Measurements from ENCODE around the gene HRC. TPM values are rescaled to one million over a fixed set of nuclear protein-coding genes. Genes with fewer than 3 reads are reported as not detected.
A peak's percentile ranks its signal among the peaks of the same experiment; 100 is the strongest.
"Not testable (repeated sequence)": the region's sequence is repeated elsewhere in the genome, so short reads cannot be mapped to it uniquely, and the experiment has no call there.

The HRC gene
- total and polyA plus RNA-seq, 4 experiments from 2014 or later: not detected

GRCh38 chr19:49150944-49151243 is 4.3 kb downstream of the HRC start:
- POLR2A ChIA-PET (ENCODE audit: partially characterized antibody): interaction anchor here (1.4 to 3.3 kb wide), 3 partner anchors 18 to 53 kb away, joined by 4 to 9 read pairs (median 5); no protein-coding TSS in a partner anchor

DNA sequence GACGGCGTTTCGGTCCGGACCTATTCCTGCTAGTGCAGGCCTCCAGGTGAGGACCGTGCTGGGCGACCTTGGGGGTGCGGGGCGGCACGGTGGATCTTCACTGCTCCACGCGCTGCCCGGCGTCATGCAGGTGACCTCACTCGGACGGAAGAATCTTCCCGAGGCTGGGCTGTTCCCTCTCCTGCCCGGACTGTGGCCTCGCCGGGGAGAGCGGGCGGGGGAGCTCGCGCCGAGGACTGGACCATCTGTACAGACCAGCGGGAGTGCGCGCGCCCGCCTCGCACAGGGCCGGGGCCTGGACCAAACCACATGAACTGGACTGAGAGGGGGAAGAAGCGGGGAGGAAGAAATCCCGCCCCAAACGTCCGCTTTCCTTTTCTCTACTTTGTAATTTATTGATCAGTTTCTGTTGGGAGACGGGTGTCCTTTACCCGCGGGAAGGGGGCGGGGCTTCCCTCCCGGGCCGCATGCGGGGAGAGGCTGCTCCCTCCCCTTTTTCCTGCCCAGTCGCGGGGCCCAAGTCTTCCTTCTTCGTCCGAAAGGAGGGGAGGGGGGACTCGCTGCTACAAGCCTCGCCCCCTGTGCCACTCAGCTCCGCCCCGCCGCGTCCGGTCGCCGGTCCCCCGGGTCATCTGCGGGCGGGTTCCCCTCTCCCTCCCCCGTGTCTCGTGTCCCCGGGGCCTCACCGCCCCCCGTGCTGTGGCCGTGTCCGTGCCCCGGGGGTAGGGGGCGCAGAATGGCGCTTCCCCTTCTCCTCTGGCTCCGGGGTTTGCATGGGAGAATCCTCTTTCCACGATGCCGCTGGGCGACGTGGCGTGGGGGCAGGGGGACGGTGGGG is 4.9 kb downstream of the HRC start:
- Mint-ChIP-seq H3K36me3 (no peaks in the 10 kb centered on the region), H3K27me3 (peaks cover 44 to 60% of the 10 kb centered on the region in 2 donors), H3K4me1 (peaks cover 14 to 63% (median 26%) of the 10 kb centered on the region in 4 donors), H3K4me3 (peak overlapping the region; percentile 69 to 85 (median 76)), H3K27ac (peak overlapping the region in 2 of 7 donors; percentile 41 to 68), H3K9me3 (peaks cover 0 to 4% (median 0%) of the 10 kb centered on the region in 8 donors)
- Histone ChIP-seq H3K27me3 (ENCODE audit: insufficient read depth, low read length) (peaks cover 36% of the 10 kb centered on the region), H3K9me3 (ENCODE audit: control insufficient read depth in 1 of 2, low read length in 2 of 2) (no peaks in the 10 kb centered on the region), H3K36me3 (ENCODE audit: insufficient read depth, low read length) (no peaks in the 10 kb centered on the region), H3K4me3 (ENCODE audit: low read length in 2 of 2) (peak overlapping the region in 1 of 2 donors; percentile 42), H3K4me1 (ENCODE audit: insufficient read depth, low read length) (peaks cover 46% of the 10 kb centered on the region), H3K27ac (ENCODE audit: low read depth, low read length) (no peak overlapping the region)
- ChIA-PET CTCF (ENCODE audit: partially characterized antibody) (interaction anchor here (0.9 to 7.1 kb wide), 3 partner anchors 44 to 53 kb away, joined by 4 to 83 read pairs (median 4); no protein-coding TSS in a partner anchor), POLR2A (ENCODE audit: partially characterized antibody) (interaction anchor here (1.4 to 3.3 kb wide), 3 partner anchors 17 to 53 kb away, joined by 4 to 9 read pairs (median 5); no protein-coding TSS in a partner anchor)
- intact Hi-C loops (cut with micrococcal nuclease): no loop called here
- peak in 1 of 5 donors; percentile 51 for DNase-seq

More at GRCh38 chr19:49150944-49151243, 4.3 kb downstream of the HRC start:
- Mint-ChIP-seq H3K36me3 (no peaks in the 10 kb centered on the region), H3K9me3 (peaks cover 0 to 4% (median 0%) of the 10 kb centered on the region in 8 donors), H3K4me1 (peaks cover 12 to 59% (median 22%) of the 10 kb centered on the region in 4 donors), H3K27me3 (peaks cover 42 to 60% of the 10 kb centered on the region in 2 donors), H3K4me3 (peak overlapping the region in 6 of 8 donors; percentile 23 to 77 (median 74)), H3K27ac (no peak overlapping the region)
- intact Hi-C loops (cut with micrococcal nuclease): no loop called here
- Histone ChIP-seq H3K9me3 (ENCODE audit: control insufficient read depth in 1 of 2, low read length in 2 of 2) (no peaks in the 10 kb centered on the region), H3K36me3 (ENCODE audit: insufficient read depth, low read length) (no peaks in the 10 kb centered on the region), H3K4me3 (ENCODE audit: low read length in 2 of 2) (peak overlapping the region in 1 of 2 donors; percentile 42), H3K4me1 (ENCODE audit: insufficient read depth, low read length) (peaks cover 40% of the 10 kb centered on the region), H3K27ac (ENCODE audit: low read depth, low read length) (no peak overlapping the region), H3K27me3 (ENCODE audit: insufficient read depth, low read length) (peaks cover 32% of the 10 kb centered on the region)
- CTCF ChIA-PET (ENCODE audit: partially characterized antibody): interaction anchor here (0.6 to 1.2 kb wide), 4 partner anchors 37 to 153 kb away, joined by 3 to 4 read pairs (median 4); partner anchors contain the start of gene LIN7B
- DNase-seq: peak in 1 of 5 donors; percentile 37

GRCh38 chr19:49149652-49150105 is 5.5 kb downstream of the HRC start:
- Histone ChIP-seq H3K4me3 (ENCODE audit: low read length in 2 of 2) (peak overlapping the region in 1 of 2 donors; percentile 42), H3K4me1 (ENCODE audit: insufficient read depth, low read length) (peaks cover 46% of the 10 kb centered on the region), H3K9me3 (ENCODE audit: control insufficient read depth in 1 of 2, low read length in 2 of 2) (no peaks in the 10 kb centered on the region), H3K27me3 (ENCODE audit: insufficient read depth, low read length) (peaks cover 39% of the 10 kb centered on the region), H3K27ac (ENCODE audit: low read depth, low read length) (no peak overlapping the region), H3K36me3 (ENCODE audit: insufficient read depth, low read length) (no peaks in the 10 kb centered on the region)
- peaks cover 42 to 59% of the 10 kb centered on the region in 2 donors for H3K27me3 Mint-ChIP-seq
- peaks cover 14 to 62% (median 26%) of the 10 kb centered on the region in 4 donors for H3K4me1 Mint-ChIP-seq
- CTCF ChIA-PET (ENCODE audit: partially characterized antibody): interaction anchor here (0.7 to 7.1 kb wide), 4 partner anchors 44 to 152 kb away, joined by 4 to 83 read pairs (median 5); no protein-coding TSS in a partner anchor
- POLR2A ChIA-PET (ENCODE audit: partially characterized antibody): interaction anchor here (1.4 to 3.3 kb wide), 3 partner anchors 17 to 52 kb away, joined by 4 to 9 read pairs (median 5); no protein-coding TSS in a partner anchor
- H3K4me3 Mint-ChIP-seq: peak overlapping the region; percentile 69 to 85 (median 76)
- peak overlapping the region in 2 of 7 donors; percentile 41 to 68 for H3K27ac Mint-ChIP-seq
- intact Hi-C loops (cut with micrococcal nuclease): no loop called here
- DNase-seq: no peak
- H3K36me3 Mint-ChIP-seq: no peaks in the 10 kb centered on the region
- peaks cover 0 to 4% (median 0%) of the 10 kb centered on the region in 8 donors for H3K9me3 Mint-ChIP-seq

DNA sequence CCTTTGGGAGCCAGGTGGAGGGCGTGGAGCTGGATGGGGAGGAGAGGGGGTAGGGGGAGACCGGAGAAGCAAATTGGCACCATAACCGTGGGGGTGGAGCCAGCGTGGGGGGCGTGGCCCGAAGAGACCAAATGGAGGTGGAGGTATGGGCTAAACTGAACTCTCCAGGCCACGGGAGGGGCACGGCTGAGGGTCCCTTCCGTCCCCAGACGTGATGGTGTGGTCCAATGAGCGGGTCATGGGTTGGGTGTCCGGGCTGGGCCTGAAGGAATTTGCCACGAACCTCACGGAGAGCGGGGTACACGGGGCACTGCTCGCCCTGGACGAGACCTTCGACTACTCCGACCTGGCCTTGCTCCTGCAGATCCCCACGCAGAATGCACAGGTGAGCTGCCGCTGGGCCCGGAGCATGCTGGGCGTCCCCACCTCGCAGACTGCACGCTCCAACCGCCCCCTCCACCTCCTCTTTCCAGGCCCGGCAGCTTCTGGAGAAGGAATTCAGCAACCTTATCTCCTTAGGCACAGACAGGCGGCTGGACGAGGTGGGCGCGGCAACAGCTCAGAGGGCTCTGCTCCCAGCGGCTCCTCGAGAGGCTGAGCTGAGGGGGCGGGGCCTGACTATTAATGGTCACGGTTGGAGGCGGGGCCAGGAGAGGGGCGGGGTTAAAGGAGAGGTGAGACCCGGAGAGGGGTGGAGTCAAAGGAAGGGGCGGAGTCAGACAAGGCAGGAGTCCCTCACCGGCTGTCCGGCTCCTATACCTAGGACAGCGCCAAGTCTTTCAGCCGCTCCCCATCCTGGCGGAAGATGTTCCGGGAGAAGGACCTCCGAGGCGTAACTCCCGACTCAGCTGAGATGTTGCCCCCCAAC is 6.2 kb downstream of the HRC start:
- POLR2A ChIA-PET (ENCODE audit: partially characterized antibody): interaction anchor here (3.3 kb wide), 1 partner anchor 32 kb away, joined by 9 read pairs; no protein-coding TSS in a partner anchor
- peak overlapping the region in 1 of 7 donors; percentile 71 for H3K27ac Mint-ChIP-seq

GRCh38 chr19:49148044-49148682 is 7.0 kb downstream of the HRC start:
- intact Hi-C loops (cut with micrococcal nuclease): no loop called here
- H3K4me1 ChIP-seq (ENCODE audit: insufficient read depth, low read length): peaks cover 46% of the 10 kb centered on the region
- no peaks in the 10 kb centered on the region for H3K36me3 Mint-ChIP-seq
- POLR2A ChIA-PET (ENCODE audit: partially characterized antibody): interaction anchor here (0.6 to 3.3 kb wide), 2 partner anchors 31 to 794 kb away, joined by 3 to 9 read pairs; no protein-coding TSS in a partner anchor
- peaks cover 30 to 45% of the 10 kb centered on the region in 2 donors for H3K27me3 Mint-ChIP-seq
- H3K4me3 ChIP-seq (ENCODE audit: low read length in 2 of 2): no peak overlapping the region
- no peak for DNase-seq
- H3K36me3 ChIP-seq (ENCODE audit: insufficient read depth, low read length): no peaks in the 10 kb centered on the region
- H3K27ac ChIP-seq (ENCODE audit: low read depth, low read length): no peak overlapping the region
- peaks cover 0 to 7% (median 0%) of the 10 kb centered on the region in 8 donors for H3K9me3 Mint-ChIP-seq
- peaks cover 13 to 54% (median 26%) of the 10 kb centered on the region in 4 donors for H3K4me1 Mint-ChIP-seq
- peak overlapping the region in 1 of 7 donors; percentile 71 for H3K27ac Mint-ChIP-seq
- H3K27me3 ChIP-seq (ENCODE audit: insufficient read depth, low read length): peaks cover 39% of the 10 kb centered on the region
- CTCF ChIA-PET (ENCODE audit: partially characterized antibody): interaction anchor here (1.6 to 7.1 kb wide), 3 partner anchors 42 to 150 kb away, joined by 5 to 83 read pairs (median 5); no protein-coding TSS in a partner anchor
- H3K9me3 ChIP-seq (ENCODE audit: control insufficient read depth in 1 of 2, low read length in 2 of 2): no peaks in the 10 kb centered on the region
- peak overlapping the region in 4 of 8 donors; percentile 19 to 91 (median 65) for H3K4me3 Mint-ChIP-seq

More for the DNA sequence above, 6.2 kb downstream of the HRC start:
- Mint-ChIP-seq H3K36me3 (no peaks in the 10 kb centered on the region), H3K27me3 (peaks cover 36 to 53% of the 10 kb centered on the region in 2 donors), H3K4me3 (peak overlapping the region; percentile 63 to 91 (median 74)), H3K4me1 (peaks cover 14 to 58% (median 26%) of the 10 kb centered on the region in 4 donors), H3K9me3 (peaks cover 0 to 6% (median 0%) of the 10 kb centered on the region in 8 donors)
- CTCF ChIA-PET (ENCODE audit: partially characterized antibody): interaction anchor here (0.7 to 7.1 kb wide), 4 partner anchors 43 to 151 kb away, joined by 4 to 83 read pairs (median 5); no protein-coding TSS in a partner anchor
- H3K4me3 ChIP-seq (ENCODE audit: low read length in 2 of 2): peak overlapping the region in 1 of 2 donors; percentile 42
- peak; percentile 64 to 85 (median 69) for DNase-seq
- no peaks in the 10 kb centered on the region for H3K9me3 ChIP-seq (ENCODE audit: control insufficient read depth in 1 of 2, low read length in 2 of 2)
- peaks cover 39% of the 10 kb centered on the region for H3K27me3 ChIP-seq (ENCODE audit: insufficient read depth, low read length)
- peaks cover 46% of the 10 kb centered on the region for H3K4me1 ChIP-seq (ENCODE audit: insufficient read depth, low read length)
- intact Hi-C loops (cut with micrococcal nuclease): no loop called here
- no peak overlapping the region for H3K27ac ChIP-seq (ENCODE audit: low read depth, low read length)
- no peaks in the 10 kb centered on the region for H3K36me3 ChIP-seq (ENCODE audit: insufficient read depth, low read length)

- not testable (repeated sequence) for H3K36me3 Mint-ChIP-seq; H3K9me3 ChIP-seq (ENCODE audit: control insufficient read depth in 1 of 2, low read length in 2 of 2); H3K9me3 Mint-ChIP-seq; H3K4me3 ChIP-seq (ENCODE audit: low read length in 2 of 2); H3K36me3 ChIP-seq (ENCODE audit: insufficient read depth, low read length); DNase-seq; H3K27ac ChIP-seq (ENCODE audit: low read depth, low read length)
- POLR2A ChIA-PET (ENCODE audit: partially characterized antibody): interaction anchor here (1.9 kb wide), 1 partner anchor 48 kb away, joined by 7 read pairs; no protein-coding TSS in a partner anchor
- H3K4me1 Mint-ChIP-seq: peaks cover 17 to 48% (median 32%) of the 10 kb centered on the region in 4 donors
- Histone ChIP-seq H3K4me1 (ENCODE audit: insufficient read depth, low read length) (peaks cover 45% of the 10 kb centered on the region), H3K27me3 (ENCODE audit: insufficient read depth, low read length) (peaks cover 36% of the 10 kb centered on the region)
- H3K27me3 Mint-ChIP-seq: peaks cover 27 to 32% of the 10 kb centered on the region in 2 donors
- H3K4me3 Mint-ChIP-seq: peak overlapping the region in 2 of 8 donors; percentile 31 to 73
- CTCF ChIA-PET (ENCODE audit: partially characterized antibody): interaction anchor here (0.7 to 7.1 kb wide), 9 partner anchors 9 to 153 kb away, joined by 3 to 83 read pairs (median 5); partner anchors contain the start of genes HRC, PPFIA3 and RUVBL2
- intact Hi-C loops (cut with micrococcal nuclease): loop anchor here (1.0 to 2.0 kb wide), 3 partner anchors 28 to 71 kb away; partner anchors contain the start of genes C19orf73 and PPFIA3
- H3K27ac Mint-ChIP-seq: peak overlapping the region in 2 of 7 donors; percentile 51 to 54
Measured at GRCh38 chr19:49146408-49146770, 8.8 kb downstream of the HRC start.
